ENCODE results near the gene KIF15. TPM values are rescaled to one million over a fixed set of nuclear protein-coding genes. Genes with fewer than 3 reads are reported as not detected.

The KIF15 gene
- total RNA-seq, 1 experiment from 2014 or later: 23.7 TPM

DNA sequence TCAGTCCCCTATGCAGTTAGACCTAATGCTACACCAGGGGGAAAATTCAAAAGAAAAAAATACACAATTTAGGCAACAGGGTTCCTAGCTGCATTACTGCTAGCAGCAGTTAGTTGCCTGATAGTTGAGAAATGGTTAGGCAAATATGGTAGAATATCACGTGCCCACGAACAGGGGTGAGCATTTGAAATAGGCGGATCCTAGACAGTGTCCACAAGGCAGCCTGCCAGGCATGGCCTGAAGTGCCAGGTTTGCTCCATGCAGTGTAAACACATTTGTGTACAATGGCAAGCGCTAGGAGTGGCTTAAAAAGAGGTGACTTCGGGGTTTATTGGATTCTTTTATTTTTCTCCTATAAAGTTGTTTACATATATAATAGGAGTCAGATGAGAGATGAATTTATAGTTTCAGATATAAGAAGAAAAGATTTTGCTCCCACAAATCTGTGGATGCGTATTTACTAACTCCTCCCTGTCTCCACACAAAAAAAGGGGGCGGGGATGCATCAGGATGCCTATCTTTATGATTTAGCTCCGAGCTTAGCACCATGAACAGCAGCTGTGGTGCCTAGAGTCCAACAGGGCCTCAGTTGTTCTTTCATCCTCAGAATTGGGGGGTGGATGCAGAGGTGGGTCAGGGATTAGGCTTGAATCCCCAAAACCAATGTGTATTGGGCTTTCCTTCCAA lies 108.9 kb downstream of the KIF15 start:
- Mint-ChIP-seq H3K36me3 (peaks cover 8% of the 10 kb centered on the region; the same call in 1 of the 2 replicates), H3K4me3 (no peak overlapping the region), H3K4me1 (peaks cover 4% of the 10 kb centered on the region; the same call in 1 of the 2 replicates), H3K27me3 (ENCODE audit: low read depth) (no peaks in the 10 kb centered on the region), H3K27ac (no peak overlapping the region), H3K9me3 (peaks cover 11% of the 10 kb centered on the region)
- no peak for DNase-seq (ENCODE audit: low spot score)
- ChIA-PET CTCF (no interaction called here), POLR2A (no interaction called here)
- TF ChIP-seq NFATC4 (CRISPR knock-in tag; IDR thresholded peaks at IDR 0.05): no peak
- TF ChIP-seq IRF2 (CRISPR knock-in tag; IDR thresholded peaks at IDR 0.05; ENCODE audit: borderline replicate concordance, low read depth): no peak
- no peak for TF ChIP-seq ZMAT4 (CRISPR knock-in tag; IDR thresholded peaks at IDR 0.05)
- no peak for TF ChIP-seq ZNF281 (CRISPR knock-in tag; IDR thresholded peaks at IDR 0.05)
- TF ChIP-seq, protein P1, sequence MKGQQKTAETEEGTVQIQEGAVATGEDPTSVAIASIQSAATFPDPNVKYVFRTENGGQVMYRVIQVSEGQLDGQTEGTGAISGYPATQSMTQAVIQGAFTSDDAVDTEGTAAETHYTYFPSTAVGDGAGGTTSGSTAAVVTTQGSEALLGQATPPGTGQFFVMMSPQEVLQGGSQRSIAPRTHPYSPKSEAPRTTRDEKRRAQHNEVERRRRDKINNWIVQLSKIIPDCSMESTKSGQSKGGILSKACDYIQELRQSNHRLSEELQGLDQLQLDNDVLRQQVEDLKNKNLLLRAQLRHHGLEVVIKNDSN (CRISPR knock-in tag; IDR thresholded peaks at IDR 0.05): no peak
- TF ChIP-seq ESRRA (CRISPR knock-in tag; IDR thresholded peaks at IDR 0.05; ENCODE audit: borderline replicate concordance): no peak
- TF ChIP-seq E2F5 (CRISPR knock-in tag; IDR thresholded peaks at IDR 0.05): no peak
- TF ChIP-seq ATF3 (CRISPR knock-in tag; conservative IDR thresholded peaks at IDR 0.05): no peak
- TF ChIP-seq ZNF317 (CRISPR knock-in tag; IDR thresholded peaks at IDR 0.05; ENCODE audit: borderline replicate concordance, low read depth): no peak
- TF ChIP-seq PRRX2 (CRISPR knock-in tag; IDR thresholded peaks at IDR 0.05): no peak
- TF ChIP-seq, protein P2, sequence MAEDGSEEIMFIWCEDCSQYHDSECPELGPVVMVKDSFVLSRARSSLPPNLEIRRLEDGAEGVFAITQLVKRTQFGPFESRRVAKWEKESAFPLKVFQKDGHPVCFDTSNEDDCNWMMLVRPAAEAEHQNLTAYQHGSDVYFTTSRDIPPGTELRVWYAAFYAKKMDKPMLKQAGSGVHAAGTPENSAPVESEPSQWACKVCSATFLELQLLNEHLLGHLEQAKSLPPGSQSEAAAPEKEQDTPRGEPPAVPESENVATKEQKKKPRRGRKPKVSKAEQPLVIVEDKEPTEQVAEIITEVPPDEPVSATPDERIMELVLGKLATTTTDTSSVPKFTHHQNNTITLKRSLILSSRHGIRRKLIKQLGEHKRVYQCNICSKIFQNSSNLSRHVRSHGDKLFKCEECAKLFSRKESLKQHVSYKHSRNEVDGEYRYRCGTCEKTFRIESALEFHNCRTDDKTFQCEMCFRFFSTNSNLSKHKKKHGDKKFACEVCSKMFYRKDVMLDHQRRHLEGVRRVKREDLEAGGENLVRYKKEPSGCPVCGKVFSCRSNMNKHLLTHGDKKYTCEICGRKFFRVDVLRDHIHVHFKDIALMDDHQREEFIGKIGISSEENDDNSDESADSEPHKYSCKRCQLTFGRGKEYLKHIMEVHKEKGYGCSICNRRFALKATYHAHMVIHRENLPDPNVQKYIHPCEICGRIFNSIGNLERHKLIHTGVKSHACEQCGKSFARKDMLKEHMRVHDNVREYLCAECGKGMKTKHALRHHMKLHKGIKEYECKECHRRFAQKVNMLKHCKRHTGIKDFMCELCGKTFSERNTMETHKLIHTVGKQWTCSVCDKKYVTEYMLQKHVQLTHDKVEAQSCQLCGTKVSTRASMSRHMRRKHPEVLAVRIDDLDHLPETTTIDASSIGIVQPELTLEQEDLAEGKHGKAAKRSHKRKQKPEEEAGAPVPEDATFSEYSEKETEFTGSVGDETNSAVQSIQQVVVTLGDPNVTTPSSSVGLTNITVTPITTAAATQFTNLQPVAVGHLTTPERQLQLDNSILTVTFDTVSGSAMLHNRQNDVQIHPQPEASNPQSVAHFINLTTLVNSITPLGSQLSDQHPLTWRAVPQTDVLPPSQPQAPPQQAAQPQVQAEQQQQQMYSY (CRISPR knock-in tag; IDR thresholded peaks at IDR 0.05): no peak
- no peak for TF ChIP-seq SP1 (CRISPR knock-in tag; conservative IDR thresholded peaks at IDR 0.05)
- TF ChIP-seq, protein P3, sequence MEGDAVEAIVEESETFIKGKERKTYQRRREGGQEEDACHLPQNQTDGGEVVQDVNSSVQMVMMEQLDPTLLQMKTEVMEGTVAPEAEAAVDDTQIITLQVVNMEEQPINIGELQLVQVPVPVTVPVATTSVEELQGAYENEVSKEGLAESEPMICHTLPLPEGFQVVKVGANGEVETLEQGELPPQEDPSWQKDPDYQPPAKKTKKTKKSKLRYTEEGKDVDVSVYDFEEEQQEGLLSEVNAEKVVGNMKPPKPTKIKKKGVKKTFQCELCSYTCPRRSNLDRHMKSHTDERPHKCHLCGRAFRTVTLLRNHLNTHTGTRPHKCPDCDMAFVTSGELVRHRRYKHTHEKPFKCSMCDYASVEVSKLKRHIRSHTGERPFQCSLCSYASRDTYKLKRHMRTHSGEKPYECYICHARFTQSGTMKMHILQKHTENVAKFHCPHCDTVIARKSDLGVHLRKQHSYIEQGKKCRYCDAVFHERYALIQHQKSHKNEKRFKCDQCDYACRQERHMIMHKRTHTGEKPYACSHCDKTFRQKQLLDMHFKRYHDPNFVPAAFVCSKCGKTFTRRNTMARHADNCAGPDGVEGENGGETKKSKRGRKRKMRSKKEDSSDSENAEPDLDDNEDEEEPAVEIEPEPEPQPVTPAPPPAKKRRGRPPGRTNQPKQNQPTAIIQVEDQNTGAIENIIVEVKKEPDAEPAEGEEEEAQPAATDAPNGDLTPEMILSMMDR (IDR thresholded peaks at IDR 0.05): no peak
- no peak for TF ChIP-seq RELA (CRISPR knock-in tag; IDR thresholded peaks at IDR 0.05; ENCODE audit: borderline replicate concordance)
- no peak for TF ChIP-seq SMAD3 (CRISPR knock-in tag; IDR thresholded peaks at IDR 0.05; ENCODE audit: borderline replicate concordance)
- TF ChIP-seq JAZF1 (CRISPR knock-in tag; IDR thresholded peaks at IDR 0.05): no peak
- no peak for ATAC-seq

Measured in WTC11 (cell line).